Astrocyte (in vitro differentiated cells and primary cell): ENCODE data around the gene ASAH2.

Experiments used
- CTCF ChIP-seq: IDR thresholded peaks from 2 replicates; pipeline ENCODE4 v1.5.1; 2011; ENCODE audit warnings: low read depth, mild to moderate bottlenecking, inconsistent platforms, low read length, moderate library complexity; ENCODE audit not compliant: insufficient read depth
- EZH2 ChIP-seq: IDR thresholded peaks from 2 replicates; pipeline ENCODE4 v1.6.1; 2012; ENCODE audit warnings: mild to moderate bottlenecking, low read length, inconsistent platforms; ENCODE audit not compliant: insufficient read depth

GRCh38 chr10:50248062-50248461 is 3.3 kb downstream of the ASAH2 start:
- TF ChIP-seq EZH2 = no peak
- no peak for TF ChIP-seq CTCF
